Colonic mucosa (tissue), 4 donors: ENCODE measurements around the gene PCSK5. TPM values are rescaled to one million over a fixed set of nuclear protein-coding genes. Genes with fewer than 3 reads are reported as not detected.

Source experiments
- DNase-seq: peaks from one replicate; pipeline ENCODE4 v3.0.0-alpha.2; 2020
- H3K27ac ChIP-seq: fragments of 200-600 bp; one replicate; pipeline ENCODE4 v1.8.0; 2021
- H3K27me3 ChIP-seq: fragments of 200-600 bp; one replicate; pipeline ENCODE4 v1.8.0; 2021
- H3K36me3 ChIP-seq: fragments of 200-600 bp; one replicate; pipeline ENCODE4 v1.8.0; 2021
- H3K4me1 ChIP-seq: fragments of 200-600 bp; one replicate; pipeline ENCODE4 v1.8.0; 2021; ENCODE audit warnings: mild to moderate bottlenecking
- H3K4me3 ChIP-seq: fragments of 200-600 bp; one replicate; pipeline ENCODE4 v1.8.0; 2021
- H3K9ac ChIP-seq, 2 donors: one replicate each; pipeline ENCODE4 v1.7.0; 2013; ENCODE audit warnings: control low read depth in 2 of 2, low read depth in 2 of 2, low read length in 2 of 2
- H3K9me3 ChIP-seq: fragments of 200-600 bp; one replicate; pipeline ENCODE4 v1.8.0; 2021
- CTCF ChIP-seq: fragments of 200-600 bp; IDR thresholded peaks from one replicate; pipeline ENCODE4 v1.8.0; 2022; ENCODE audit warnings: antibody characterized with exemption, mild to moderate bottlenecking
- intact Hi-C: fragments of 100-400 bp; cut with DNase I; formaldehyde crosslinking; loops from one replicate; pipeline ENCODE4 v1.14.1; 2022
- total RNA-seq, 2 donors: library from RNA; stranded (reverse); fragmentation: NEBNext Ultra II Directional in 1 of 2; extraction: Animal tissue kit (Norgen Biotek cat#: 25700) in 1 of 2; gene quantifications; one replicate each; pipeline ENCODE4 v1.2.1, GENCODE V29; 2021
- donor health status: healthy.
- donor health status: DM: no; HTN: no; CAD: no.
- donor health status: DM: no; HTN: no; CAD: no.

Gene PCSK5
- total RNA-seq, 2 donors from 2014 or later: 36.7 to 55.3 TPM

GRCh38 chr9:76296561-76297310 is 406.3 kb downstream of the PCSK5 start:
- Histone ChIP-seq H3K9me3 (no peaks in the 10 kb centered on the region), H3K4me1 (no peaks in the 10 kb centered on the region), H3K27ac (no peak overlapping the region), H3K9ac (no peak overlapping the region), H3K4me3 (no peak overlapping the region), H3K36me3 (no peaks in the 10 kb centered on the region), H3K27me3 (no peaks in the 10 kb centered on the region)
- intact Hi-C loops: loop anchor here (10.0 kb wide), 1 partner anchor 432 kb away; no protein-coding TSS in a partner anchor
- TF ChIP-seq CTCF: no peak
- no peak for DNase-seq

- Histone ChIP-seq H3K9me3 (no peaks in the 10 kb centered on the region), H3K27ac (no peak overlapping the region), H3K9ac (no peak overlapping the region), H3K4me3 (no peak overlapping the region), H3K27me3 (no peaks in the 10 kb centered on the region), H3K36me3 (no peaks in the 10 kb centered on the region), H3K4me1 (no peaks in the 10 kb centered on the region)
- TF ChIP-seq CTCF: no peak
- intact Hi-C loops: loop anchor here (10.0 kb wide), 1 partner anchor 433 kb away; no protein-coding TSS in a partner anchor
- DNase-seq: no peak
These were observed 407.3 kb downstream of the PCSK5 start for GRCh38 chr9:76297721-76298239.

- intact Hi-C loops: loop anchor here (10.0 kb wide), 1 partner anchor 434 kb away; no protein-coding TSS in a partner anchor
- H3K36me3 ChIP-seq: no peaks in the 10 kb centered on the region
These were observed 408.2 kb downstream of the PCSK5 start for GRCh38 chr9:76298521-76299144.

GRCh38 chr9:76302543-76302942 is 412.1 kb downstream of the PCSK5 start:
- H3K9me3 ChIP-seq: no peaks in the 10 kb centered on the region

More at GRCh38 chr9:76298521-76299144, 408.2 kb downstream of the PCSK5 start:
- no peak for DNase-seq
- Histone ChIP-seq H3K9ac (no peak overlapping the region), H3K4me1 (no peaks in the 10 kb centered on the region), H3K27ac (no peak overlapping the region), H3K4me3 (no peak overlapping the region), H3K9me3 (no peaks in the 10 kb centered on the region), H3K27me3 (no peaks in the 10 kb centered on the region)
- no peak for TF ChIP-seq CTCF

More at GRCh38 chr9:76302543-76302942, 412.1 kb downstream of the PCSK5 start:
- TF ChIP-seq CTCF: no peak
- Histone ChIP-seq H3K27me3 (no peaks in the 10 kb centered on the region), H3K9ac (no peak overlapping the region), H3K27ac (no peak overlapping the region), H3K36me3 (no peaks in the 10 kb centered on the region), H3K4me3 (no peak overlapping the region), H3K4me1 (no peaks in the 10 kb centered on the region)
- intact Hi-C loops: loop anchor here (5.0 kb wide), 1 partner anchor 1035 kb away; no protein-coding TSS in a partner anchor
- no peak for DNase-seq
